ENCODE results near the gene SERTAD4. TPM values are rescaled to one million over a fixed set of nuclear protein-coding genes. Genes with fewer than 3 reads are reported as not detected.
A peak's percentile ranks its signal among the peaks of the same experiment; 100 is the strongest.

The SERTAD4 gene
- total RNA-seq, 1 experiment from 2014 or later = 8.0 TPM

DNA sequence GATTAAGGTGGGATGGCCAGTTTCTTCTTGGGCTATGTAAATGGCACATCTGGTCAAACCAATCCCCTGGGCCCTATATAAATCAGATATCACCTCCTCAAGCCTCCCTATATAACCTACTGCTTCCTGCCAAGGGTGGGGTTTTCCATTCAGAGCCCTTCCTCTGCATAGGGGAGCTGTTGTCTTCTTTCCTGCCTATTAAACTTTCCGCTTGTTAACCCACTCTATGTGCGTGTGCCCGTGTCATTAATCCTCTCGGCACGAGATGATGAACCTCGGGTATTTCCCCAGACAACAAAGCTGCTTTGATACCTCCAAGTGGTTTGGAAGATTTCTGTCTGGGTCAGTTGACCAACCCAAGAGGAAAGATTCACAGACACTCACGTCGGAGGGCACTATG is 19.3 kb upstream of the SERTAD4 start:
- no TSS peak for BruUV-seq (replicated peaks)
- Histone ChIP-seq H3K27me3 (replicated peaks; ENCODE audit: insufficient read depth, low read depth, low read length, poor library complexity) (no peaks in the 10 kb centered on the region), H3K4me3 (ENCODE audit: low read depth, low read length, poor library complexity, severe bottlenecking) (no peak overlapping the region), H3K4me1 (ENCODE audit: insufficient read depth, low read length, poor library complexity, severe bottlenecking) (peaks cover 4% of the 10 kb centered on the region), H3K27ac (ENCODE audit: low read depth, low read length, poor library complexity, severe bottlenecking) (no peak overlapping the region), H3K36me3 (ENCODE audit: insufficient read depth, low read length, poor library complexity, severe bottlenecking) (no peaks in the 10 kb centered on the region), H3K9me3 (ENCODE audit: low read depth, low read length, poor library complexity, severe bottlenecking) (no peaks in the 10 kb centered on the region)
- TF ChIP-seq, protein P1, sequence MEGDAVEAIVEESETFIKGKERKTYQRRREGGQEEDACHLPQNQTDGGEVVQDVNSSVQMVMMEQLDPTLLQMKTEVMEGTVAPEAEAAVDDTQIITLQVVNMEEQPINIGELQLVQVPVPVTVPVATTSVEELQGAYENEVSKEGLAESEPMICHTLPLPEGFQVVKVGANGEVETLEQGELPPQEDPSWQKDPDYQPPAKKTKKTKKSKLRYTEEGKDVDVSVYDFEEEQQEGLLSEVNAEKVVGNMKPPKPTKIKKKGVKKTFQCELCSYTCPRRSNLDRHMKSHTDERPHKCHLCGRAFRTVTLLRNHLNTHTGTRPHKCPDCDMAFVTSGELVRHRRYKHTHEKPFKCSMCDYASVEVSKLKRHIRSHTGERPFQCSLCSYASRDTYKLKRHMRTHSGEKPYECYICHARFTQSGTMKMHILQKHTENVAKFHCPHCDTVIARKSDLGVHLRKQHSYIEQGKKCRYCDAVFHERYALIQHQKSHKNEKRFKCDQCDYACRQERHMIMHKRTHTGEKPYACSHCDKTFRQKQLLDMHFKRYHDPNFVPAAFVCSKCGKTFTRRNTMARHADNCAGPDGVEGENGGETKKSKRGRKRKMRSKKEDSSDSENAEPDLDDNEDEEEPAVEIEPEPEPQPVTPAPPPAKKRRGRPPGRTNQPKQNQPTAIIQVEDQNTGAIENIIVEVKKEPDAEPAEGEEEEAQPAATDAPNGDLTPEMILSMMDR (conservative IDR thresholded peaks at IDR 0.05; ENCODE audit: low read depth, low read length) = no peak
- no peak for TF ChIP-seq EZH2 (IDR thresholded peaks at IDR 0.05; ENCODE audit: borderline replicate concordance, low read depth, low read length, poor library complexity, severe bottlenecking)
- POLR2A ChIA-PET (ENCODE audit: low non-redundant PET) = no interaction called here
- peak; percentile 67 for DNase-seq (ENCODE audit: low spot score)
- intact Hi-C loops (cut with micrococcal nuclease; ENCODE audit: unreplicated experiment) = no loop called here
- CTCF ChIA-PET = no interaction called here

DNA sequence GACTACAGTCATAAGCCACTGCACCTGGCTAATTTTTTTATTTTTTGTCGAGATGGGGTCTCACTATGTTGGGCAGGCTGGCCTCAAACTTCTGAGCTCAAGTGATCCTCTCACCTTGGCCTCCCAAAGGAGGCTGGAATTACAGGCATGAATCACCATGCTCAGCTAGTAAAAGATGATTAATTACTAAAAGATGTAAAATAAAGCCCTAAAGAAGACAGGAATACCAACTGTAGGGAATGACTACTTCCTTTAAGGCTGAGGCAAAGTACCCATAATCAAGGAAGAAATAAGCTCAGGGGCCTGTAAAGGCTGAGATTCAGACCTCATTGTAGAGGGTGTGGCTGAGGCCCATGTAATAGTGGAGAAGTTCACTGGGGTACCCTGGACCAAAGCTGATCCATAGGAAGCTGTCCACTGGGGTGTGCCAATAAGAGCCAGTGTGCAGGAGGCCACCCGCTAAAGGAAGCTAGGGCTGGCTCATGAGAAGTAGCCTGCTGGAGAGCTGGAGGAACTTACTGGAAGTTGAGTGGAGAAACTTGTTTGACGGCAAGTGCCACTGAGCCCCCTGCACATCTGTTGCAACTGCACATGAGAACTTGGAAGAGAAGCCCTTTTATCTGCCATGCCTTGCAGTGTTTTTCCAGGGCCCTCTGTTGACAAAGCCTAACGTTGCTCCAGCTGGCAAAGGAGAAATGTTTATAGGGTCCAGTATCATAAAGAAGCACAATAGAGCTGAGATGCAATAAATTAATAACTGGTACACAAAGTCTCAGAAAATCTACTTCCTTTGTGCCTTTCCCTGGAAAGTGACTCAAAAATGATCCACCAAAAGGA is 17.8 kb upstream of the SERTAD4 start:
- ChIA-PET CTCF (no interaction called here), POLR2A (ENCODE audit: low non-redundant PET) (interaction anchor here (0.5 kb wide), 1 partner anchor 46 kb away, joined by 3 read pairs; no protein-coding TSS in a partner anchor)
- Histone ChIP-seq H3K9me3 (ENCODE audit: low read depth, low read length, poor library complexity, severe bottlenecking) (no peaks in the 10 kb centered on the region), H3K27ac (ENCODE audit: low read depth, low read length, poor library complexity, severe bottlenecking) (no peak overlapping the region), H3K4me1 (ENCODE audit: insufficient read depth, low read length, poor library complexity, severe bottlenecking) (peaks cover 4% of the 10 kb centered on the region), H3K36me3 (ENCODE audit: insufficient read depth, low read length, poor library complexity, severe bottlenecking) (no peaks in the 10 kb centered on the region), H3K4me3 (ENCODE audit: low read depth, low read length, poor library complexity, severe bottlenecking) (no peak overlapping the region), H3K27me3 (replicated peaks; ENCODE audit: insufficient read depth, low read depth, low read length, poor library complexity) (no peaks in the 10 kb centered on the region)
- intact Hi-C loops (cut with micrococcal nuclease; ENCODE audit: unreplicated experiment) = no loop called here
- no TSS peak for BruUV-seq (replicated peaks)
- TF ChIP-seq EZH2 (IDR thresholded peaks at IDR 0.05; ENCODE audit: borderline replicate concordance, low read depth, low read length, poor library complexity, severe bottlenecking) = no peak
- TF ChIP-seq, protein P1 (conservative IDR thresholded peaks at IDR 0.05; ENCODE audit: low read depth, low read length) = no peak
- no peak for DNase-seq (ENCODE audit: low spot score)

DNA sequence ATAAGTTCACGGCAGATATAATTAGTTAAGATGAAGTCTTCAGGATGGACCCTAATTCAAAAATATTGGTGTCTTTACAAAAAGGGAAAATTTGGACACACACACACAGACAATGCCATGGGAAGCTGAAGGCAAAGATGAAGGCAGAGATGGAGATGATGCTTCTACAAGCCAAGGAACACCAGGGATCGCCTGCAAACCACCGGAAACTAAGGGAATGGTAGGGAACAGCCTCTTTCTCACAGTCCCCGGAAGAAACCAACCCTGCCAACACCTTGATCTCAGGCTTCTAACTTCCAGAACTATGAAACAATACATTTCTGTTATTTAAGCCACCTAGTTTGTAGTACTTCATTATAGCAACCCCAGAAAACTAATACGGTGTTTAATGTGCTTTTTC is 15.1 kb upstream of the SERTAD4 start:
- CTCF ChIA-PET = no interaction called here
- intact Hi-C loops (cut with micrococcal nuclease; ENCODE audit: unreplicated experiment) = no loop called here

More for the DNA sequence above, 15.1 kb upstream of the SERTAD4 start:
- Histone ChIP-seq H3K4me1 (ENCODE audit: insufficient read depth, low read length, poor library complexity, severe bottlenecking) (peaks cover 4% of the 10 kb centered on the region), H3K27me3 (replicated peaks; ENCODE audit: insufficient read depth, low read depth, low read length, poor library complexity) (no peaks in the 10 kb centered on the region), H3K27ac (ENCODE audit: low read depth, low read length, poor library complexity, severe bottlenecking) (no peak overlapping the region), H3K4me3 (ENCODE audit: low read depth, low read length, poor library complexity, severe bottlenecking) (no peak overlapping the region), H3K9me3 (ENCODE audit: low read depth, low read length, poor library complexity, severe bottlenecking) (no peaks in the 10 kb centered on the region), H3K36me3 (ENCODE audit: insufficient read depth, low read length, poor library complexity, severe bottlenecking) (no peaks in the 10 kb centered on the region)
- no peak for TF ChIP-seq EZH2 (IDR thresholded peaks at IDR 0.05; ENCODE audit: borderline replicate concordance, low read depth, low read length, poor library complexity, severe bottlenecking)
- TF ChIP-seq, protein P1 (conservative IDR thresholded peaks at IDR 0.05; ENCODE audit: low read depth, low read length) = no peak
- POLR2A ChIA-PET (ENCODE audit: low non-redundant PET) = no interaction called here
- no peak for DNase-seq (ENCODE audit: low spot score)
- no TSS peak for BruUV-seq (replicated peaks)
